Cardiac fibroblast (primary cell): ENCODE results near the gene SYT7.

Experiments
- DNase-seq, 2 donors: peaks; one replicate each; pipeline versions ENCODE4 v3.0.0 to v3.0.0-alpha.2; 2010; ENCODE audit warnings: low read depth in 2 of 2
- H3K4me3 ChIP-seq, 2 donors: replicated peaks in 1 of 2; 1 replicate in 1 of 2; 2 replicates in 1 of 2; pipeline ENCODE4 v1.5.1; 2011; ENCODE audit warnings: low read depth in 2 of 2, low read length in 2 of 2, mild to moderate bottlenecking in 2 of 2, moderate library complexity in 1 of 2
- CTCF ChIP-seq: IDR thresholded peaks from one replicate; pipeline ENCODE4 v1.5.1; 2011; ENCODE audit warnings: low read depth, mild to moderate bottlenecking, low read length, inconsistent platforms

Gene SYT7

GRCh38 chr11:61513143-61513765 is 67.6 kb downstream of the SYT7 start:
- no peak overlapping the region for H3K4me3 ChIP-seq
- DNase-seq: no peak
- no peak for TF ChIP-seq CTCF

GRCh38 chr11:61512435-61512834 is 68.4 kb downstream of the SYT7 start:
- no peak for TF ChIP-seq CTCF
- H3K4me3 ChIP-seq: no peak overlapping the region
- DNase-seq: no peak

GRCh38 chr11:61511383-61511782 is 69.5 kb downstream of the SYT7 start:
- DNase-seq: no peak
- H3K4me3 ChIP-seq: no peak overlapping the region
- no peak for TF ChIP-seq CTCF

- no peak for DNase-seq
- TF ChIP-seq CTCF: no peak
- H3K4me3 ChIP-seq: no peak overlapping the region
These were observed 69.9 kb downstream of the SYT7 start for GRCh38 chr11:61510974-61511373.

GRCh38 chr11:61510166-61510919 is 70.5 kb downstream of the SYT7 start:
- no peak overlapping the region for H3K4me3 ChIP-seq
- TF ChIP-seq CTCF: no peak
- no peak for DNase-seq

GRCh38 chr11:61509043-61510029 is 71.5 kb downstream of the SYT7 start:
- peak; percentile 19 for TF ChIP-seq CTCF
- peak overlapping the region in 1 of 2 donors; percentile 26 for H3K4me3 ChIP-seq
- DNase-seq: peak; percentile 67 to 71
